ENCODE measurements around the gene SHROOM3.

GRCh38 chr4:76639288-76639687, 204.3 kb downstream of the SHROOM3 start:
- TF ChIP-seq SIN3A (IDR thresholded peaks at IDR 0.05; ENCODE audit: borderline replicate concordance, insufficient read depth, low read length), result no peak
- no peak for TF ChIP-seq POLR2AphosphoS5 (IDR thresholded peaks at IDR 0.05; ENCODE audit: low read depth, low read length)
- no peak for TF ChIP-seq REST (IDR thresholded peaks at IDR 0.05; ENCODE audit: insufficient read depth in 1 of 2, low read depth in 2 of 2, low read length in 2 of 2)
- TF ChIP-seq TAF1 (IDR thresholded peaks at IDR 0.05; ENCODE audit: borderline replicate concordance, insufficient read depth, low read length), result no peak

Measured in PFSK-1 (cell line).